Stomach (tissue), 4 donors: Measurements from ENCODE around the gene GYG2.

Experiments used
- EP300 ChIP-seq: sonication (generic); formaldehyde crosslinking; IDR thresholded peaks from one replicate; pipeline ENCODE4 v1.6.1; 2017; ENCODE audit warnings: antibody characterized with exemption
- POLR2A ChIP-seq, 4 donors: fragments of 450-650 bp; IDR thresholded peaks; one replicate each; pipeline ENCODE4 v1.6.1; 2016; ENCODE audit warnings: antibody characterized with exemption in 4 of 4, control low read depth in 2 of 4, mild to moderate bottlenecking in 1 of 4, moderate library complexity in 1 of 4
- POLR2AphosphoS5 ChIP-seq, 3 donors: sonication (generic); formaldehyde crosslinking; IDR thresholded peaks; one replicate each; pipeline ENCODE4 v1.6.1; 2016; ENCODE audit warnings: antibody characterized with exemption in 3 of 3
- TF ChIP-seq, protein P1 (sequence below), 7 experiments: fragments of 450-650 bp in 4 of 7; fragments of 200-600 bp in 3 of 7; sonication (generic) in 3 of 7; IDR thresholded peaks; one replicate each; pipeline ENCODE4 v1.5.1; 2016 to 2019; ENCODE audit warnings: antibody characterized with exemption in 7 of 7, control low read depth in 2 of 7, mild to moderate bottlenecking in 1 of 7

DNA sequence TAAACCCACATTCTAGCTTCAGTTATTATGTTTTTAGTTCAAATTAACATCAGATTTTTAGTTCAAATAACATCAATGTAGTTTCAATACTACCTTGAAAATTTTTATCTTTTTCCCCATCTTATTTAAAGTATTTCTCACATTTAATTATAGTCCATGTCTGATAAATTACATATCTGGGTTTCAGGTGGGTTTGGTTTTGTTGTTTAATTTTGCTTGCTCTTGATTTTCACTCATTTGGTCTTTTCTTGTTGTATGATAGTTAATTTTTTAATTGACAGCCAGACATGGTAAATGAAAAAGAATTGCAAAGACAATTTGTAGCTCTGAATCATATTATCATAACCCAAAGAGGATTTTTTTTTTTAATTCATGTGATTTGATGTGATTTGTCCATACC, 41.9 kb downstream of the GYG2 start:
- TF ChIP-seq, protein P1, sequence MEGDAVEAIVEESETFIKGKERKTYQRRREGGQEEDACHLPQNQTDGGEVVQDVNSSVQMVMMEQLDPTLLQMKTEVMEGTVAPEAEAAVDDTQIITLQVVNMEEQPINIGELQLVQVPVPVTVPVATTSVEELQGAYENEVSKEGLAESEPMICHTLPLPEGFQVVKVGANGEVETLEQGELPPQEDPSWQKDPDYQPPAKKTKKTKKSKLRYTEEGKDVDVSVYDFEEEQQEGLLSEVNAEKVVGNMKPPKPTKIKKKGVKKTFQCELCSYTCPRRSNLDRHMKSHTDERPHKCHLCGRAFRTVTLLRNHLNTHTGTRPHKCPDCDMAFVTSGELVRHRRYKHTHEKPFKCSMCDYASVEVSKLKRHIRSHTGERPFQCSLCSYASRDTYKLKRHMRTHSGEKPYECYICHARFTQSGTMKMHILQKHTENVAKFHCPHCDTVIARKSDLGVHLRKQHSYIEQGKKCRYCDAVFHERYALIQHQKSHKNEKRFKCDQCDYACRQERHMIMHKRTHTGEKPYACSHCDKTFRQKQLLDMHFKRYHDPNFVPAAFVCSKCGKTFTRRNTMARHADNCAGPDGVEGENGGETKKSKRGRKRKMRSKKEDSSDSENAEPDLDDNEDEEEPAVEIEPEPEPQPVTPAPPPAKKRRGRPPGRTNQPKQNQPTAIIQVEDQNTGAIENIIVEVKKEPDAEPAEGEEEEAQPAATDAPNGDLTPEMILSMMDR (IDR thresholded peaks at IDR 0.05) = no peak
- TF ChIP-seq POLR2AphosphoS5 (IDR thresholded peaks at IDR 0.05) (no peak), POLR2A (IDR thresholded peaks at IDR 0.05) (no peak), EP300 (no peak)
